HG02885 (cell line): ENCODE data around the gene CTRB2.
A peak's percentile ranks its signal among the peaks of the same experiment; 100 is the strongest.
"Not testable (repeated sequence)": the region's sequence is repeated elsewhere in the genome, so short reads cannot be mapped to it uniquely, and the experiment has no call there.

Experiments used
- ATAC-seq: cut with Tn5 transposase; IDR thresholded peaks from one replicate; pipeline ENCODE4 v1.9.1; 2021; ENCODE audit warnings: mild to moderate bottlenecking; ENCODE audit not compliant: unreplicated experiment, poor library complexity

The CTRB2 gene

DNA sequence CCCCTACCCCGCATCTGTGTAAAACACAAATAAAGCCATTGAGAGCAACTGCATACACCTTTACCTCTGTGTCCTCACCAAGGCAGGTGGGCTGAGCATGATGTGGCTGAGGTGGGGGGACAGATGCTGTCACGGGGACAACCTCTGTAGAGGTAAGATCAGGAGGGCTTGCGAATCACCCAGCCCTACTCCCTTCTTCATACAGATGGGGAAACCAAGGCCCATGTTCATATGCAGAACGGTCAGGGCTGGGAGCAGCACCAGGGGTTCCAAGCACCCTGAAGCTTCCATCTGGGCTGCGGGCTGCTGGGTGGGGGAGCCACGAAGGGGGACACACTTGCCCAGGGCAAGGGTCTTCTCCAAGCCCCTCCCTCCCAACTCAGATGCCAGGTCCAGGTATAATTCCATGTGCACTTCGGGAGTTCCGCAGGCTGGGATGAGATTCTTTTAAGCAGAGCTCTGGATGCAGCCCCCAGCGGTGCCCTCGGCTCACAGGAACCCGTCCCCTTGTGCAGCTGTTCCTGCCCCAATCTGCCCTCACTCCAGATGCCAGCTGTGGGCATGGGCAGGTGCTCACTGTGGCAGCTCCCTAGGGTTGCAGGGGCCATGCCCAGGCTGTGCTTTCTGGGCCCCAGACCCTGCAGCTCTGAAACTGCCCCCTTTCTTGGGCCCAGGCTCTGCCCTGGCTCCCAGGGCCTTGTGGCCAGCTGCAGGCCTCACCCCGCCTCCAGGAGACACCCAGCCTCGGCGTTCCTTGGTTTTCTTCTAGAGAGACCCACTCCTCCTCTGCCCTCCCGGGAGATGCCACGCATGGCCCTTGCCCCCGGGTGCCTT is 21.4 kb upstream of the CTRB2 start:
- ATAC-seq, result no peak

DNA sequence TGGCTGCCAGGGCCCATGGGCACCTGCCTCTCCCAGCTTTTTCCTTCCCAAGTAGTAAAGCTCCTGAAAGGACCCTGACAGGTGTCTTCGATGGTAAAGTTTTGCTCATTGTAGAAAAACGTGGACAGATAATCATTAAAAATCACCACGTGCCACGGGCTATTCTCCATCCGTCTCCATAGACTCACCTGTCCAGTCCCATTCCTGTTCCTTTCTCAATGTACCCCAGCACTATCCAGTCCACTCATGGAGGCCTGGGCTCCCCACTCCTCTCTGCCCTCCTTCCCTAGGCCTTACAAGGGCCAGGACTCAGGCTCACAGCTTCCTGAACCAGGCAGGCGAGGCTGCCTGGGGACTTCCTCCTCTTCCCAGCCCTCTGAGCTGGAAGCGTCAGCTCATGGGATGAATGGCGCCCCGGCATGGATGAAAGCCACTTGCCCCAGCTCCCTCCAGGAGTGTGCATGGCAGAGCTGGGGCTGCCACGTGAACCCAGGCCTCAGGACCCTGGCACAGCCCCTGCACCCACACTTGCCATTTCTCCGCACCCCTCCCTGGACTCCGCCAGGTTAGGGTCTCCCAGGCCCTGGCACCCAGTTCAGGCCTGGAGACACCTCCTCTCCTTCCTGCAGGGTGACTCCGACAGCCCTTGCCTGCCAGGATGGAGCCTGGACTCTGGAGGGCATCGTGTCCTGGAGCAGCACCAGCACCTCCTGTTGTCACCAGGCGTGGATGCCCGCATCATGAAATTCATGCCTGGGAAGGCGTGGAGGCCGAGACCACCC is 20.6 kb upstream of the CTRB2 start:
- ATAC-seq, result no peak

DNA sequence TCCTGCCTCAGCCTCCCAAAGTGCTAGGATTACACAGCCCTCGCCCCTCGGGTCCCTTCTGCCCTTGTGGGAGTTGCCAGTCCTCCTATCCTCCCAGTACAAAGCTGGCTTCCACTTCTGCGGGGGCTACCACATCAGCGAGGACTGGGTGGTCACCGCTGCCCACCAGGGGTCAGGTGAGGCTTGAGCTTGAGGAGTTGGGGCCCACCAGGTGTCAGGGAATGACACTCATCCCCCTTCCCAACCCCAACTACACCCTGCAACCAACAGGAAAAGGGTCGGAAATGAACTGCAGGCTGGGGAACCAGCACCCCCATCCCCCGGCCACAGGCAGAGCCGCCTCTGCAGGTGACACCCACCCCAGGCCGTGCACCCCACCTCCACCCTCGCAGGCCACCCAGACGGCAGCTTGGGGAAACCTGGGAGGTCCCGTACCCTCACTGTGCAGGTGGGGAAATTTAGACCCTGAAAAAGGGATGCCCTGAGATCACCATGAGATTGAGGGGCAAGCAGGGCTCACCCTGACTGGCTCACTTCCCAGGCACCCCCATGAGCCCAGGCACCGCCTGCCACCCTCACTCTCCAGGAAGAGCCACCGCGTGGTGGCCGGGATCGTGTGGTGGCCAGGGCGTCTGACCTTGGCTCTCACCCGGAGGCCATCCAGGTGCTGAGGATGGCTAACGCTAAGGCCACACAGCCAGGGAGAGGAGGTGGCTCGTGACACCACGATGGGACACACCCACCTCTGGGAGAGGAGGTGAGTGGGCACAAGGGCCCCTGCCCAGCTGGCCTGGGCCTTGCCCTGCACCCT is 19.8 kb upstream of the CTRB2 start:
- ATAC-seq, result no peak

DNA sequence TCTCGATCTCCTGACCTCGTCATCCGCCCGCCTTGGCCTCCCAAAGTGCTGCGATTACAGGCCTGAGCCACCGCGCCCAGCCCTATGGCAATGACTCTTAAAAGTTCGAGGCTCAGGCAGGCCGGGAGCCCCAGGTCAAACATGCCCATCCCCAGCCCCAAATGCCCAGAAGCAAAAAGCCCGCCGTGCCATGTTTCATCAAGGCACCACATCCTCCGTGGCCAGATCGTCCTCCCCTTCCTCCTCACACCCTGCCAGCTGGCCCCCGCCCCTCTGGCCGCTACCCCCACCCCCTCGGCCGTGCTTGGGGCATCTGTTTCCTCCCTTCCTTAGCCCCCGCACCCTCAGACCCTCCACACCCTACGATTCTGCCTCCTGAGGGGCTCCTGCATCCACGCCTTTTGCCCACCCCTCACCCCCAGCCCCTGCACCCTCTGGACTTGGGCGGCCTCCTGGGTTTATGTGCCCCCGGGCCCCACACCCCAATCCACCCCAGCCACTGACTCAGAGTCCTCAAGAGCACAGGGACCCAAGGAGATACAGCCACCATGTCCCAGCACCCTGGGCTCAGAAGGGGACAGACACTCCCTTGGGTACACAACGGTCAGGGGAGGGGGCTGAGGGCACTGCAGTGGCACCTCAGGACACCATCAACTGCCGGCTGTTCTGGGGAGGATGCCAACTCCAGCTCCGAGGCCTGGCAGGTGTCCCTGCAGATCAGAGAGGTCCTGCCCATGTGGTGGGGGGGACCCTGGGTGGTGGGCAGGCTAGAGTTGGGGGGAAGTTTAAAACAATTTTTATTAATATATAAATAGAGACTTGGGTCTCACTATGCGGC is 18.9 kb upstream of the CTRB2 start:
- ATAC-seq, result no peak

DNA sequence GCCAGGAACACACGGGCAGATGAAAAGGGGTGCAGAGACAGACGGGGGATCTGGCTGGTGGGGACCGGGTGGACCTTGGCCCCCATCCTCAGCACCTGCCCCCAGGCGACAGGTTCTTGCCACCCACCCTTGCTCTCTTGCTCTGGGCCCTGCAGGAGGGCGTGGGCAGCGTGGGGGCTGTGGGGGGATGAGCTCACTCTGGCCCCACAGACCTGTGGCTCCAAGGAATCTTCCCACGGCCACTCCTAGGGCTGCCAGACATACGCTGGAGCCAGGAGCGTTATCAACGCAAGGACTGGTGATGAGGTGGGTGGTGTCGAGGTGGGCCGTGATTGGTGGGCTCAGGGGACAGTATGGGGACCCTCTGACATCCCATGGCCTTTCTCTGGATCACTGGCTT is 18.1 kb upstream of the CTRB2 start:
- ATAC-seq, result no peak

DNA sequence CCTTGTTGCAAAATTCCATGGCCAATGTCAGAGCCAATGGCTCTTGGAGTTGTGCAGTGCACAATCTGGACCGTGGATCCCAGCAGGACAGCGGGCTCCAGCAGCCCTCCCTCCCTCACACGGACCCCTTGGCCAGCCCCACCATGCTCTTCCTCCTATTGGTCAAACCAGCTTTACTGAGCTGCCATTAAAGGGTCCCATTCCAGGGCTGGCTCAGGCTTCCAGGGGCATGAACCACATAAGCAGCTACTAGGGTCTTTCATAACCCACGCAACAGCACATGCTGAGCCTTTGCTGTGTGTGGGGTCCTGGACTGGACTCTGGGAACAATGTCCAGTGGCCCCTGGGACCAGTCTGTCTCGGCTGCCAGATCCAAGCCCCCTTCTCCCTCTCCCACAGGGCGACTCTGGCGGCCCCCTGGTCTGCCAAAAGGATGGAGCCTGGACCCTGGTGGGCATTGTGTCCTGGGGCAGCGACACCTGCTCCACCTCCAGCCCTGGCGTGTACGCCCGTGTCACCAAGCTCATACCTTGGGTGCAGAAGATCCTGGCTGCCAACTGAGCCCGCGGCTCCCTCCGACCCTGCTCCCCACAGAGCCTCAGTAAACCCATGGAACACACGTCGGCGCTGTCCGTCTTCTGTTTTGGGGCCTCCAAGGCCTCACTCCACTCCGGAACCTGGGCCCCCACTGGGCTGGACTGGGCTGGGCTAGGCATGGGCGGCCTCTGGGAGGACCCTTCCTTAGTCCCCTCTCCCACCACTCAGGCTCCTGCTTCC is 17.5 kb upstream of the CTRB2 start:
- no peak for ATAC-seq

DNA sequence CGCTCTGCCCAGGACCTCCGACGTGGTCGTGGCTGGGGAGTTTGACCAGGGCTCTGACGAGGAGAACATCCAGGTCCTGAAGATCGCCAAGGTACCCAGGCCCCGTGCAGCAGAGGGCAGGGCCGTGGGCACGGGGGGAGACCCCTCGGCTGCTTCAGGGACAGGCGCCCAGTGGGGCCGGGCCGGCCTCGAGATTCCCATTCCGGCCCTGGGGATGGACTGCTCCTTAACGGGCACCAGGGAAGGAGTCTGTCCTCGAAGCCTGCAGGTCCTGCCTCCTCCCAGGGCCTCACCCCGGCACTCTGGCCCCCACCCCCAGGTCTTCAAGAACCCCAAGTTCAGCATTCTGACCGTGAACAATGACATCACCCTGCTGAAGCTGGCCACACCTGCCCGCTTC is 16.2 kb upstream of the CTRB2 start:
- ATAC-seq, result not testable (repeated sequence)

DNA sequence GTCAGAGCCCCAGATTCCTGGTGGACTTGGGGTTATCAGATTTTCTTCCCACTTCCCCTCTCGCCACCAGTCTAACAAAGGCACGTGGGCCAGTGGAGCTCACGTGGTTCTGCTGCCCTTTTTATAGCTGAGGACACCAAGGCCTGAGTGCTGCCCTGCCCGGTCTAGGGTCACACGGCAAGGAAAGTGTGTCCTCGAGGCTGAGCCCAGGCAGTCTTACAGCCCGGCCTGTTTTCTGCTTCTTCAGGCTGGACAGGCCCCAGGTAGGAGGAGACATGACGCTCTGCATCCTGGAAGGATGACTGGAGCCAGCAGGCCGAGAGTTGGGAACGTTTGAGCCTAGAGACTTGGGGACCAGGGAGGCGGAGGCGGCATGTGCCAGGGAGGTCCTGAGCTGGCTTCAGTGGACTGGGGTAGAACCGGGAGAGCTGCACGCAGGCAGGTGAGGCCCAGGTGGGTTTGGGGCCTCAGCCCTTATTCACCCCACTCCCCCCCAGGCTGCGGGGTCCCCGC is 15.4 kb upstream of the CTRB2 start:
- no peak for ATAC-seq

DNA sequence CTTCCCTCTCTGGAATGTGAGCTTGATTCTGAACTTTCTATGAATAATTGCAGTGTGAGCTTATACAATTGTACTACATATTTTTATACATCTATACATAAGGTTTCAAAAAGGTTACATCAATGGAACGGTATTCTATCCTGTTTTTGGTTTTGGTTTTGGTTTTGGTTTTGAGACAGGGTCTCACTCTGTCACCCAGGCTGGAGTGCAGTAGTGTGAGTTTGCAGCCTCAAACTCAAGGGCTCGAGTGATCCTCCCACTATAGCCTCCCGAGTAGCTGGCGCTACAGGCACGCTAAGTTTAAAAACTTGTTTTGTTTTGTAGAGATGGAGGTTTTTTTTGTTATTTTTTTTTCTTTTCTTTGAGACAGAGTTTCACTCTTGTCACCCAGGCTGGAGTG is 12.9 kb upstream of the CTRB2 start:
- ATAC-seq, result no peak

DNA sequence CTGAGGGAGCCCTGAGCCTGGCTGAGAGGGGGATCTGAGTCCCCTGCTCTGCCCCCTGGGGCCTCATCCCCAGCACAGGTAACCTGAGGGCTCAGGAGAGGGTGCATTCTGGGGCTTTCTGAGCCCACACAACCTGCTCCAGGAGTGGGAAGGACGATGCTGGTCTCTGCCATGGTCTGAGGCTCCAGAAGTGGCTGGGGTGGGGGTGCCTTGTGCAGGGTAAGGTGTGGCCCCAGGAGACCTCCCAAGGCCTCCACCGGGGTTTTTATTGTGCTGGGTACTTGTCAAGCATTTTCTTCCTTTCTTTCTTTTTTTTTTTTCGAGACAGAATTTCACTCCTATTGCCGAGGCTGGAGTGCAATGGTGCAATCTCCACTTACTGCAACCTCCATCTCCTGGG is 12.1 kb upstream of the CTRB2 start:
- no peak for ATAC-seq

DNA sequence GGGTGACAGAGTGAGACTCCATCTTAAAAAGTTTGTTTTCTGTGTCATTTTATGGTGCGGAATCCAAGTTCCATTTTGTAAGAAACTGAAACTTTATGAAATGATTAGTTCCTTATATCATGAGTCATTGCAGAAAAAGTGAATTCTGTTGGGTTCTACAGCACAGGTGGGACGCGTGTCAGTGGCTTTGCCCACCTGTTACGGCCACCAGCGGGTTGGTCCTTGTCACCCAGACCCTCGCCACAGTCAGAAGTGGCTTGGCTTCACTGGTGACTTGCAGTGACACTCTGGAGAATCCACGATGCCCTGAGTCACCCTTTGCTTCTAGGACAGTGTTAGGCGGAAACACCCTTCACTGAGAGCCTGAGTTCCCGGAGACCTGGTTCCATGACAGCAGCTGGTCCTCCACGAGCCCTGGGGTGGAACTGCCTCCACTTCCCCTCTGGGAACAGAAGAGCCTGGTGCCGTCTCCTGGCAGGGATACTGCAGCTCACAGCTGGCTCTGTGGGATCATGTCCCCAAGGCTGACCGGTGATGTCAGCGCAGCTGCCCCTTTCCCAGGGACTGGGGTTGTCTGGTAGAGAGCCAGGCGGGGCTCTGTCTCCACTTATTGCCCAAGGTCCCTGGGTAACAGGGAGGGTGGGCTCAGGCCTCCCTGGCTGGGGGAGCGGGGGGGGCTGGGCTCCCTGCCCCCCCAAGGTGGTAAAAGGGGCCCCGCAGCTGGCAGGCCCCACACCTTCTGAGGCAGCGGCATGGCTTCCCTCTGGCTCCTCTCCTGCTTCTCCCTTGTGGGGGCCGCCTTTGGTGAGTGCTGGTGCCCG is 11.5 kb upstream of the CTRB2 start, which contains the start of gene CTRB1:
Gene CTRB1 (plus strand): TSS at position 733 of the 821 bp plus-strand sequence. CDS start 20 bp downstream, at position 753.
- peak; percentile 70 for ATAC-seq

DNA sequence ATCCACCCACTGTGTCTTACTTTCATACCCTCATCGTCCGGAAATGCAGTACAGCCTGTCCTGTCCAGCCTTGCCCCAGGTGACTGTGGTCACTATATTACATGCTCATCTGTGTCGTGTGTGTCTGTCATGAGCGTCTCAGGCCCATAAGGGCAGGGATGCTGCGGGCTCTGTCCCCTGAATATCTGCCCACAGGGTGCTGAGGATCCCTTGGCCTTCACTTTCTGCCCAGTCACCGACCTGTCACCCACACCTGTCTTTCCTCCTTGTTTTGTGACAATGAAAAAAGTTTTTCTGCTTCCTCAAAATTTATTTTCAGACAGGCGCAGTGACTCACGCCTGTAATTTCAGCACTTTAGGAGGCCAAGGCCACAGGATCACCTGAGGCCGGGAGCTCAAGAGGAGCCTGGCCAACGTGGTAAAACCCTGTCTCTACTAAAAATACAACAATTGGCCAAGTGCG is 10.5 kb upstream of the CTRB2 start:
- ATAC-seq, result no peak

DNA sequence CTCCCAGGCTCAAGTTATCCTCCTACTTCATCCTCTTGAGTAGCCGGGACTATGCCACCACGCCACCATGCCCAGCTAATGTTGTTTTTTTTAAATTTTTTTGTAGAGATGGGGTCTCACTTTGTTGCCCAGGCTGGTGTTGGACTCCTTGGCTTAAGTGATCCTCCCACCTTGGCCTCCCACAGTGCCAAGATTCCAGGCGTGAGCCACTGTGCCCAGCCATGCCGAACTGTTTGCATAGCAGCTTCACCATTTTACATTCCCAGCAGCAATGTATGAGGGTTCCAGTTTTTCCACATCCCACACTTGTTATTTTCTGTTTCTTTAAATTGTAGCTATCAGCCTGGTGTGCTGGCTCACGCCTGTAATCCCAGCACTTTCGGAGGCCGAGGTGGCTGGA is 9.6 kb upstream of the CTRB2 start:
- no peak for ATAC-seq

DNA sequence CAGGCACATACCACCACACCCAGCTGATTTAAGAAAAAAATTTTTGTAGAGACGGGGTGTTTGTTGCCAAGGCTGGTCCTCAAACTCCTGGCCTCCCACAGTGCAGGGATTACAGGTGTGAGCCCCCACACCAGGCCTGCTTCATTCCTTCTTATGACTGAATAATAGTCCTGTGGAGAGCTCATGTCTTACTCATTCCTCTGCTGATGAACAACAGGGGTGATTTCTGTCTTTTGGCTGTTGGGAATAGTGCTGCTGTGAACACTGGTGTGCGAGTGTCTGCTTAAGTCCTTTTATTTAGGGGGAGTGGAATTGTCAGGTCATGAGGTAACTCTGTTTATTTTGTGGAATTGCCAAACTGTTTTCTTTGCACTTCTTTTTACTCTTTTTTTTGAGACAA is 9.2 kb upstream of the CTRB2 start:
- no peak for ATAC-seq

DNA sequence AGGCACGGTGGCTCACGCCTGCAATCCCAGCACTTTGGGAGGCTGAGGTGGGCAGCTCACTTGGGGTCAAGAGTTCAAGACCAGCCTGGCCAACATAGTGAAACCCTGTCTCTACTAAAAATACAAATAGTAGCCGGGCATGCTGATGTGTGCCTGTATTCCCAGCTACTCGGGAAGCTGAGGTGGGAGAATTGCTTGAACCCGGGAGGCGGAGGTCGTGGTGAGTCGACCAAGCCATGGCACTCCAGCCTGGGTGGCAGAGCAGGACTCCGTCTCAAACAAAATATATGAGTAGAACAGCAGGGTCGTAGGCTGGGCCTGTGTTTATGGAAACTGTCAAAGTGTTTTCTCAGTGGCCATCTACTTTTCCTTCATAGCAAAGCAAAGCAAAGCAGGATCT is 4.3 kb upstream of the CTRB2 start:
- not testable (repeated sequence) for ATAC-seq

DNA sequence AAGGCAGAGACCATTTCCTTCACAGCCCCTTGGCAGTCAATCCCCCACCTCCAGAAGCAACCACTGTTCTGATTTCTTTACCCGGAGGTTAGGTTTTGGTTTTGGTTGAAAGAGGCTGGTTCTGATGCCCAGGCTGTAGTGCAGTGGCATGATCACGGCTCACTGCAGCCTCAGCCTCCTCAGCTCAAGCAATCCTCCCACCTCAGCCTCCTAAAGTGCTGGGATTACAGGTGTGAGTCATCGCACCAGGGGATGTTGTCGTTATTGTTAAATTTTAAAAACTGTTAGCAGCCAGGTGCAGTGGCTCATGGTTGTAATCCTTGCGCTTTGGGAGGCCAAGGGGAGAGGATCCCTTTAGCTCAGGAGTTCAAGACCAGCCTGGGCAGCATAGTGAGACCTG is 3.0 kb upstream of the CTRB2 start:
- no peak for ATAC-seq

DNA sequence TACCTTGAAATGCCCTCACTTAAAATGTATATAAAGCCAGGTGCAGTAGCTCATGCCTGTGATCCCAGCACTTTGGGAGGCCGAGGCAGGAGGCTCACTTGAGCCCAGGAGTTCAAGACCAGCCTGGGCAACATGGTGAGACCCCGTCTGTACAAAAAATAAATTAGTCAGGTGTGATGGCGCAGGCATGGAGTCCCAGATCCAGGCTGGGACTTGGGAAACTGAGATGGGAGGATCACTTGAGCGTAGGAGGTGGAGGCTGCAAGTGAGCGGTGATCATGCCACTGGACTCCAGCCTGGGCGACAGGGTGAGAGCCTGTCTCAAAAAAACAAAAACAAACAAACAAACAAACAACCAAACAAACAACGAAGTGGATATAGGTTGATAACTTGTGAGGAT is 2.6 kb upstream of the CTRB2 start:
- ATAC-seq, result not testable (repeated sequence)
